ENCODE data around the gene BCL2L14.

GRCh38 chr12:12094481-12094880 is 23.7 kb downstream of the BCL2L14 start:
- TF ChIP-seq CTCF (IDR thresholded peaks at IDR 0.05; ENCODE audit: low read depth, low read length) (no peak), POLR2A (IDR thresholded peaks at IDR 0.05; ENCODE audit: extremely low read depth, insufficient read length) (no peak), MYC (IDR thresholded peaks at IDR 0.05; ENCODE audit: low read depth, low read length) (no peak)

Measured in NB4 (cell line).